ENCODE results near the gene IGSF23. TPM values are rescaled to one million over a fixed set of nuclear protein-coding genes. Genes with fewer than 3 reads are reported as not detected.

IGSF23 gene
- total RNA-seq, result under 1 TPM; 0.37 to 0.79 TPM
- polyA plus RNA-seq (ENCODE audit: insufficient read depth, low read depth, low replicate concordance), result not detected
- long read RNA-seq, donor 1, result 0 reads
- long read RNA-seq, donor 2, result 0 reads

- Histone ChIP-seq H3K27me3 (no peaks in the 10 kb centered on the region), H3K4me3 (no peak within 1 kb of the TSS), H3K36me3 (ENCODE audit: low read depth, missing control alignments) (no peaks in the 10 kb centered on the region), H3K4me1 (no peaks in the 10 kb centered on the region), H3K27ac (no peak within 1 kb of the TSS), H3K9me3 (no peaks in the 10 kb centered on the region)
- no peak for DNase-seq
- WGBS, 2 donors, result 92 to 95% methylated on average over 25 of the region's 25 CpGs
- TF ChIP-seq POLR2A (IDR thresholded peaks at IDR 0.05) (no peak), CTCF (IDR thresholded peaks at IDR 0.05) (no peak)
- intact Hi-C loops (cut with DNase I; ENCODE audit: low total_unique reads), result no loop called here
These were observed at the start of gene IGSF23 for GRCh38 chr19:44613295-44614178. Gene IGSF23 (plus strand): TSS chr19:44613563. CDS start chr19:44613646, 83 bp downstream.

- Histone ChIP-seq H3K9me3 (no peaks in the 10 kb centered on the region), H3K4me1 (no peaks in the 10 kb centered on the region), H3K4me3 (no peak overlapping the region), H3K27ac (no peak overlapping the region), H3K27me3 (no peaks in the 10 kb centered on the region), H3K36me3 (ENCODE audit: low read depth, missing control alignments) (no peaks in the 10 kb centered on the region)
- intact Hi-C loops (cut with DNase I; ENCODE audit: low total_unique reads), result no loop called here
- DNase-seq, result no peak
- 63 to 65% methylated on average over 5 of the region's 5 CpGs for WGBS, 2 donors
- no peak for TF ChIP-seq CTCF (IDR thresholded peaks at IDR 0.05)
- TF ChIP-seq POLR2A (IDR thresholded peaks at IDR 0.05), result no peak
These were observed 46.4 kb upstream of the IGSF23 start for GRCh38 chr19:44566984-44567383.

GRCh38 chr19:44567745-44568144, 45.6 kb upstream of the IGSF23 start:
- H3K27me3 ChIP-seq, result no peaks in the 10 kb centered on the region
- TF ChIP-seq CTCF (IDR thresholded peaks at IDR 0.05) (no peak), POLR2A (IDR thresholded peaks at IDR 0.05) (no peak)

GRCh38 chr19:44570603-44570983, 42.8 kb upstream of the IGSF23 start:
- intact Hi-C loops (cut with DNase I; ENCODE audit: low total_unique reads), result loop anchor here (10.0 kb wide), 1 partner anchor 84 kb away; no protein-coding TSS in a partner anchor
- no peaks in the 10 kb centered on the region for H3K36me3 ChIP-seq (ENCODE audit: low read depth, missing control alignments)
- no peak for DNase-seq
- 54 to 65% methylated on average over 3 of the region's 3 CpGs for WGBS, 2 donors
- H3K27ac ChIP-seq, result no peak overlapping the region
- H3K4me1 ChIP-seq, result no peaks in the 10 kb centered on the region
- H3K27me3 ChIP-seq, result no peaks in the 10 kb centered on the region
- TF ChIP-seq CTCF (IDR thresholded peaks at IDR 0.05) (no peak), POLR2A (IDR thresholded peaks at IDR 0.05) (no peak)
- H3K9me3 ChIP-seq, result no peaks in the 10 kb centered on the region
- no peak overlapping the region for H3K4me3 ChIP-seq

More at GRCh38 chr19:44567745-44568144, 45.6 kb upstream of the IGSF23 start:
- intact Hi-C loops (cut with DNase I; ENCODE audit: low total_unique reads), result no loop called here
- DNase-seq, result no peak
- Histone ChIP-seq H3K9me3 (no peaks in the 10 kb centered on the region), H3K27ac (no peak overlapping the region), H3K36me3 (ENCODE audit: low read depth, missing control alignments) (no peaks in the 10 kb centered on the region), H3K4me3 (no peak overlapping the region), H3K4me1 (no peaks in the 10 kb centered on the region)
- WGBS, 2 donors, result 52 to 63% methylated on average over 2 of the region's 2 CpGs
